ENCODE measurements around the gene KPNA6. TPM values are rescaled to one million over a fixed set of nuclear protein-coding genes. Genes with fewer than 3 reads are reported as not detected.

The KPNA6 gene
- total RNA-seq, 1 experiment from 2014 or later, result 104 TPM

- TF ChIP-seq STAT6 (CRISPR knock-in tag; conservative IDR thresholded peaks at IDR 0.05; ENCODE audit: low read depth), result no peak
Observed at GRCh38 chr1:32105338-32105737, 2.5 kb upstream of the KPNA6 start (continued).

GRCh38 chr1:32106663-32107275 lies 1.1 kb upstream of the KPNA6 start:
- Mint-ChIP-seq H3K27ac (peak overlapping the region; percentile 67), H3K4me3 (peak overlapping the region; percentile 99), H3K9me3 (no peaks in the 10 kb centered on the region), H3K27me3 (ENCODE audit: low read depth) (no peaks in the 10 kb centered on the region), H3K36me3 (no peaks in the 10 kb centered on the region), H3K4me1 (peaks cover 14% of the 10 kb centered on the region)
- ATAC-seq (no peak), DNase-seq (ENCODE audit: low spot score) (no peak)
- ChIA-PET CTCF (interaction anchor here (2.9 kb wide), 1 partner anchor 34 kb away, joined by 42 read pairs; the partner anchor contains the start of gene TMEM39B), POLR2A (interaction anchor here (0.7 kb wide), 1 partner anchor 479 kb away, joined by 5 read pairs; no protein-coding TSS in a partner anchor)
- TF ChIP-seq ATF2 (CRISPR knock-in tag; IDR thresholded peaks at IDR 0.05; ENCODE audit: borderline replicate concordance, low read depth), result no peak
- TF ChIP-seq NFATC4 (CRISPR knock-in tag; IDR thresholded peaks at IDR 0.05), result no peak
- TF ChIP-seq ZNF232 (CRISPR knock-in tag; IDR thresholded peaks at IDR 0.05), result no peak
- TF ChIP-seq ZNF121 (CRISPR knock-in tag; IDR thresholded peaks at IDR 0.05), result peak; percentile 68; the same call in 1 of the 2 replicates
- TF ChIP-seq JAZF1 (CRISPR knock-in tag; IDR thresholded peaks at IDR 0.05), result no peak
- TF ChIP-seq ARID4B (CRISPR knock-in tag; IDR thresholded peaks at IDR 0.05; ENCODE audit: borderline replicate concordance), result no peak
- TF ChIP-seq E2F4 (CRISPR knock-in tag; IDR thresholded peaks at IDR 0.05; ENCODE audit: borderline replicate concordance, low read depth), result no peak
- TF ChIP-seq FOXK1 (CRISPR knock-in tag; IDR thresholded peaks at IDR 0.05), result no peak

- TF ChIP-seq JUN (CRISPR knock-in tag; IDR thresholded peaks at IDR 0.05) (no peak), ESRRA (CRISPR knock-in tag; IDR thresholded peaks at IDR 0.05; ENCODE audit: borderline replicate concordance) (no peak)
Observed at GRCh38 chr1:32111040-32111623, 3.3 kb downstream of the KPNA6 start.

More at GRCh38 chr1:32111040-32111623, 3.3 kb downstream of the KPNA6 start:
- no peak for DNase-seq (ENCODE audit: low spot score)
- ChIA-PET CTCF (interaction anchor here (0.6 to 2.5 kb wide), 6 partner anchors 16 to 137 kb away, joined by 3 to 11 read pairs (median 4); partner anchors contain the start of gene TMEM39B), POLR2A (no interaction called here)
- Mint-ChIP-seq H3K36me3 (no peaks in the 10 kb centered on the region), H3K4me1 (peaks cover 17% of the 10 kb centered on the region), H3K9me3 (no peaks in the 10 kb centered on the region), H3K27me3 (ENCODE audit: low read depth) (no peaks in the 10 kb centered on the region), H3K27ac (peak overlapping the region; percentile 85), H3K4me3 (no peak overlapping the region)
- no peak for ATAC-seq

Measured in WTC11 (cell line).